ENCODE results near the gene PIEZO2.

PIEZO2 gene

DNA sequence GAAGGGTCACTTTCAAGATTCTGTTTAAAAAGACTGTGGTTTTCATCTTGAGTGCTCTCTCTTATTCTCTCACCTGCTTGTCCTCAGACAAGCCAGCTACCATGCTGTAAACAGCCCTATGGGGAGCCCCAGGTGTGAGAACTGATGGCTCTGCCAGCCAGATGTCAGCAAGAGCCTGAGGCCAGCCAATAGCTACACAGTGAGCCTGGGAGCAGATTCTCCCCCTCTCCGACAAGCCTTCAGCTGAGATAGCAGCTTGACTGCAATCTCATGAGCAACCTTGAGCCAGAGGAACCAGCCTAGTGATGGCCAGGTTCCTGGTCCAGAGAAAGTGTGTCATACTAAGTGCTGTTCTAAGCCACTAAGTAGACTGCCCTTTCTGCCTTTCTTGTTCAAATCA, 351.5 kb downstream of the PIEZO2 start:
- no peak for DNase-seq (ENCODE audit: low read depth in 2 of 2, low spot score in 1 of 2)

DNA sequence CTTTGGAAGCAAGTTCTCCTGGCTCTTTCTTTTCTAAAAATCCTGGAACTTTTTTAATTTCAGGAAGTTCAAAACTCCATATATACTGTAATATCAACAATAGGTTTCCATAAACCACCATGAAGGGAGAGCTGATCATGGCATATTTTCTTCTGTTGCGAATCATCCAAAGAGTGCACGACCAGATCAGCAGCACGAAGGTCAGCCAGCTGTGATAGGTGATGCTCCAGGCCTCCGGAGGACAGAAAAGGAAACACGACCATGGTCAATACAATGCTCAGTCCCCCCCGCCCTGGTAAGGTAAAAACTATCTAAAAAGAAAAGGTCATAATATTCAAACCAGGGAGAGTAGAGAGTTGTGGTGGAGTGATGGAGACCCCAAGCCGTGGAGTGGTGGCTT, 354.6 kb downstream of the PIEZO2 start:
- no peak for DNase-seq (ENCODE audit: low read depth in 2 of 2, low spot score in 1 of 2)

DNA sequence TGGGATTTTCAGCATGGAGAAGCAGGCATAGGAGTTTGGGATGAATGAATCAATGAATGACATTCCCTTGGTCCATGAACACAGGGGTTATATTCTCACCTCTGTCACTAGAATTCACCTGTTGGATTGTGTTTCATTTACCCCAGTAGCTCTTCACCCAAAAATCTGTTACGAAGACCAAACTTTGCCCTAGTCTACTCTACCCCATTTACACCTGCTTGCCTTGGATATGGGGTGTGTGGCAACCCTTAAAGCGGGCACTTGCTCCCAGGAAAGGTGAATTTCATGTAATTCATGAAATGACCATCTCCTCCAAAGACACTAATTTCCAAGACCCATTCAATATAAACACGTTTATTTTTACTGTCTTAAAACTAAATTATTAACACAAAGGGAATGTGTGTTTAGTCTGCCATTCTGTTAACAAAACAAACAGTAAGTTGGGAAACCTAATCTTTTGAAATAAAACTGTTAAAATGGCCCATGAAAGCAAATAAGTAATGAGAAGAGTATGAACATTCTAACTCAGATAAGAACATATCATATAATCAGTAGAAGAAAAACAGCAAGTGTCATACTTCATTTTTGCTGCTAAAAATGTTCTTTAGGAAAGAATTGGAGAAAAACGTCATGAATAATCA, 355.5 kb downstream of the PIEZO2 start:
- DNase-seq (ENCODE audit: low read depth in 2 of 2, low spot score in 1 of 2): no peak

DNA sequence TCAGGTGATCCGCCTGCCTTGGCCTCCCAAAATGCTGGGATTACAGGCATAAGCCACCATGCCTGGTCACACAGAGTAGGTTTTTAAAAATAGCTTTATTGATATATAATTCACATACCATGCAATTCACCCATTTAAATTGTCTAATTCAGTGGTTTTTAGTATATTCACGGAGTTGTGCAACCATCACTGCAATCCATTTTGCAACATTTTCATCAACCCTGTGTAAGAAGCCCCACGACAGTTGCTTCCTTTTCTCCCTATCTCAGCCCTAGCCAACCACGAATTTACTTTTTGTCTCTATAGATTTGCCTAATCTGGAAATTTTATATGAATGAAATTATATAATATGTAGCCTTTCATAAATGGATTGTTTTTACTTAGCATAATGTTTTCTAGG, 357.2 kb downstream of the PIEZO2 start:
- no peak for DNase-seq (ENCODE audit: low read depth in 2 of 2, low spot score in 1 of 2)

DNA sequence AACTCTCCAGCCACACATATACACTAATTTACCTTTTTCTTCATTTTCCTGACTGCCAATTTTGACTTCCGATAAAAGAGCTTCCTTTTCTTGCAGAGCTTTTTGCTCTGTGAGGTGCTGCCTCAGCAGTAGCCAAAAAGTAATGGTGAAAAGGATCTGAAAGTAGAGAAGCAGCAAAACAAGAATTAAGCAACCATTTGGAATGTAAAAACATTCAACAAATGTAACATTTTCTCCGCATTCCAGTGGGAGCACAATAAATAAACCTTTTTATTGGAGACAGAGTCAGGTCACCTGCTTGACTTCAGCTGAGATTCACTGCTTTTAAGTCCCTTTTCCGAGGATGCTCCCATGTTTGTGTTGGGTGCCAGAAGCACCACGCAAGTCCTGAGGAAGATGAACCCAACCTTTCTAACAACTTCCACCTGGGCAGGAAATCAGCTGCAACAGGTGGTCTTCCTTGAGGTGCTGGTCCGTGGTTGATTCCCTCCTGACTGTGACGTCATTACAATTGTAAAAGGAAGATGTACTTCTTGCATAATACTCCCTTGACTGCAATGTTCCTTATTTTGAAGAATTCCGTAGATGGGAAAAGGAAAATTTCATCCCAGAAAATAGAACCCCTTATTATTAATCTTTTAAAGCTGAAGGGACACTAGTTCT, 358.1 kb downstream of the PIEZO2 start:
- no peak for DNase-seq (ENCODE audit: low read depth in 2 of 2, low spot score in 1 of 2)

DNA sequence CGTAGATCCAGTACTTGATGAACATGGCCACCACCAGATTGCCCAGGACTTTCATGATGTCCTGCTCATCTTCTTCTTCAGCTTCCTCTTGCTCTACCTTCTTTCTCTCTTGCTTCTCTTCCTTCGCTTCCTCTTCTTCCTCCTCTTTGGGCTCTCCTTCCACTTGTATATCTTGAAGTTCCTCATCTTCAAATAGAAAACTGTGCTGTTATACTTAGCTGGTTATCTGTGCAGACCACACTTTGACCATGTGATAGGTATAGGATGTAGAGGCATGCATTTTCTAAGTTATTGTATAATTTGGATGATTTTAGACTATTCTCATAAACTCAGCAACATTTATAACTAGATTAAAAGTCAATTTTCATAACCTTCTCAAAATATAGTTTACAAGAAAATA, 360.2 kb downstream of the PIEZO2 start:
- no peak for DNase-seq (ENCODE audit: low read depth in 2 of 2, low spot score in 1 of 2)

DNA sequence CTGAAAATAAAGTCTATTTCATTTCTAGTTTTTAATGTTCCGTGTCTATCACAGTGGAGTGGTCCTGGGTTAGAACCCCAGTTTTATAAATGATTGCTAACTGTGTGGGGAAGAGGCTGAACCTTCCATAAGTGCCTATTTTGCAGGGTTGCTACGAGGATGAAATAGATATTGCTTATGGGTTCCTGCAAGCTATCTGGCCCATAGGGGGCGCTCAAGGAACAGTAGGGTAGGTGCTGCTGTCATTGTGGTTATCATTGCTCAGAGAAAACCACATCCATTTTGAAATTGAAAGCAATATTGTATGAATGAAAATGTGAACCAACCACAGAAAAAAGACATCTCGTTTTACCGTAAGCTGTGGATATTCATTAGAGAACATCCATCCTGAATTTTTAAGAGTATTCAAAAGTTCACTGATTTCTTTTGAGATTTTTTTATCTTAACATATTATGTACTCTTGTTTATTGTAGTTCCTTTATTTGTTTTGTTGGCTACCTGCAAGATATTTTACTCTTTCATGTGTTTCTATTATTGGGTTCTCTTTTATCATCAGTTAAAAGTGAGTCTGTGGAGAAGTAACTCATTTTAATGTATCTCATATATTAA, 362.0 kb downstream of the PIEZO2 start:
- DNase-seq (ENCODE audit: low read depth in 2 of 2, low spot score in 1 of 2): peak; percentile 38 to 49

DNA sequence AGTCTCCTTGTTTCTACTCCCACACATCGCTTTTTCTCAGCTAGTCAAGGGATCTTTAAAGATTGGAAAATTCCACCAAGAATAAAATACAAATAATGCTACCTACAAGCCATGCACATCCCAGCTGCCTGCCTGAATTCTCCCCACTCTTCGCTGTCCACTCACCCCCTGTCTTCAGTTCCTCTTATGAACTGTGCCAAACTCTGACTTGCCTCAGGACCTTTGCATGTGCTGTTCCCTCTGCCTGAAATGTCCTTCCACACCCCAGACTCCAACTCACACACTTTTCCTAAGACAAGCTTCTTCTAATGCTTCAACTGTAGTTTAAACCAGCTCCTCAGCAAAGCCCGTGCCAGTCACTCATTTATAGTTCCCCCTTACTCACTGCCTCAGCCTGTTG, 363.6 kb downstream of the PIEZO2 start:
- no peak for DNase-seq (ENCODE audit: low read depth in 2 of 2, low spot score in 1 of 2)

DNA sequence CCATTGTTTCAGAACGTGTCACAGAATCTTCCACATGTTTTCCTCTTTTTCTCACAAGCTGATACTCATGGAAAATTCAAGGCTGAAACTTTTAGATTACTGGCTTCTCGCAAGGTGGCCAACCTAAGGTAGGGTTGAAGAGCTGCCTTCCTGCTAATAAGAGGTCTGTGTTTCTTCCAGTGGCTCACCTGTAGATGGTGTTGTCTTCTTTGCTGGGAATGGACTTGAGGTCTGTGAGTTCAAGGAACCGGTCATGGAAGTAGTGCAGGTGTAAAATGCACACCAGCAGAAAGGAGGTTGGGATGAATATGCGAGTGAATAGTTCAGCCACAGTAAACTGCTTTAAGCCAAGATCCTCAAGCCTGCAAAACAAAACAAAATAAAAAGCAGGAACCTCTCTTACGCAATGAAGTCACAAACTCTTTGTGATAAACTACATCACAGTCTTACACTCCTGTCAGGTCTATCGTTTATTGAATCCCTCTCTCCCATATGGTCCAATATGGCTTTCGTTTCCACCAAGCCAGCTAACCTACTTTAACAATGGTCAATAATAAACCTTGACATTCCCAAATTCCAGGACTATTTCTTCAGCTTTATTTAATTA, 364.7 kb downstream of the PIEZO2 start:
- DNase-seq (ENCODE audit: low read depth in 2 of 2, low spot score in 1 of 2): no peak

DNA sequence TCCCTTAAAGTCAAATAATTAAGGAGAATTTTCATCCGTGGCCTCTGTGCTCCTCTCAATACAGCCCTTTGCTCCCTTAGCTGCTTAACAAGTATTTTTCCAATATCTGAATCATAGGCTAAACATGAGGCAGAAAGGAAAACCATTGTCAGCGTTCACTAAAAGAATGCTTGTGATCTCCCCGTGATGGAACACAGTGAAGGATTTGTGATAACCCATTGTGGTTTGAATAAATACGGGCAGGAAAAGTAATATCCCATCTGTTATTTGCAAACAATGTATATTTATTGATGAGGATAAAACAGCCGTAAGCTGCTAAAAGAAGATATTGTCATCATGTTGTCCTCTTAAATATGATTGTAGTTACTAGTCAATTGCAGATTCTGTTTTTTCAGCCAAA, 365.4 kb downstream of the PIEZO2 start:
- DNase-seq (ENCODE audit: low read depth in 2 of 2, low spot score in 1 of 2): no peak

DNA sequence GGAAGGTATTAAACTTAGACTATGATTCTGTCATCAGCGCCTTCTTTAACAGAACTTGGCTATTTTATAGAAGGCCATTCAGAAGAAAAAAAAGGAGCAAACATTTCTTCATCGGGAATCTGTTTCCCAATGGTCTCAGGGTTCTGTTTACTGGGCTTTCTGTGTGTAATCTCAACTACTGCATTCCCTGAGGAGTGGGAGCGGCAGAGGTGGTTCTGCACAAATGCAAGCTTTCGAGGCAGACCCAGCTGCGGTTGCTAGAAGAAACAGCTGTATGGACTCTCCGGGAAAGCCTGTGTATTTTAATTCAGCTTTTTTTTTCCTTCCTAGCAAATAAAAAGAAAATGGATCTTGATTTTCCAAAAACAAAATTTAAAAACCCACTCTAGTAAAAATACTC, 372.9 kb downstream of the PIEZO2 start:
- no peak for DNase-seq (ENCODE audit: low read depth in 2 of 2, low spot score in 1 of 2)

DNA sequence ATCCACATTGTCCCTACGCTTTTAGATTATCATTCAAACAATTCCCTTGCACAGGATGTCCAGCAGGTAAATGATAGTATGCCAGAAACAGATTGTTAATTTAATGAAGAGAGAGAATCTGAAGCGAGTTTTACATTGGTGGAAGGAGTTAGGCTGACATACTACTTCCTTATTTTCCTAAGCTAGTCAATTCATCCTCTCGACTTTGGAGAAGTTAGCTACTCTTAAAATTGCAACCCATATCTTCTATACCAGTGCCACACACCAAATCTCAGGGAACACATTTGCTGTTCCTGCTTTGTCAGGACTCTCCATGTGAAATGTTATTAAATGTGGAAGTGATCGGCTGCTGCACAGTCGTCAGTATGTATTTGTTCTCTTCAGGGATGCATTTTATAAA, 374.3 kb downstream of the PIEZO2 start:
- no peak for DNase-seq (ENCODE audit: low read depth in 2 of 2, low spot score in 1 of 2)

DNA sequence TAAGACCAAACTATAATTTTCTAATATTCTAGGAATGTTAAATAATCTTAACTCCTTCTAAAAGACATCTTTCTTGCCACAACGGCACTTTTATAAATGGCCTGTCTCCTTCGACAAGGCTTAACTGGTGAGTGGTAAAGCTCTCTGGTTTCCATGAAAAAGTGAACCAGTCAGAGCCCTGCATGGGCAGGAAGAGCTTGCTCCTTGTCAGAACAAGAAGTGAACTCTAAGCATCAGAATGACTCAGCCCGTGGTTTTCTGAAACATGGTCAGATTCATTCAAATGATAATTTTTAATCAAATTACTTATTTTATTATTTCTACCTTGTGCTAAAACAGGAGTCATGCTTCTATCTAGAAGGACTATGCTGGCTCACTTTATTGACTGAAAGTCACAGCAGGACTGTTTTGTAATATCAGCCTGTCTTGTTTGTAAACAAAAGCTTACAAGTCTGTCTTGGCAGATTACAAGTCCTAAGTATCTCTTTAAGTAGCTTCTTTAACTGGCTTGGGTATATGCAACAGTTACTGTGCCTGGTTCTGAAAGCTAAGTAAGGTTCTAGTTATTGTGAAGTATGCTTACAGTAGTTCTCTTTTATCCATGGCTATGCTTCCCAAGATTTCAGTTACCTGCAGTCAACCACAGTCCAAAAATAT, 378.2 kb downstream of the PIEZO2 start:
- no peak for DNase-seq (ENCODE audit: low read depth in 2 of 2, low spot score in 1 of 2)

DNA sequence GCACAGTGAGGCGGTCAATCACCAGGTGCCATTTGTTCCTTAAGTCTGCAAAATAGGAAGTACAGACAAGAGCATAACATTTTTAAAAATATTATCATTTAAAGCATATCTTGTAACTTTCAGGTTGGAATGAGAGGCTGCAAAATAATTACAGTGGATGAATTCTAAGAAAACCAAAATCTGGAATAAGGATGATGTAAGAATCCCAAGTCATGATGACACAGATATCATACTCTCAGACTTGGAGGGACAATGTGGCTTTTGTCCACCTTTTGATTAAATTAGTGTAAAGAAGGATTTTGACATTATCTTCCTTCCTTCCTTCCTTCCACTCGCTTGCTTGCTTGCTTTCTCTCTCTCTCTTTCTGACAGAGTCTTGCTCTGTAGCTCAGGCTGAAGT, 379.1 kb downstream of the PIEZO2 start:
- no peak for DNase-seq (ENCODE audit: low read depth in 2 of 2, low spot score in 1 of 2)

DNA sequence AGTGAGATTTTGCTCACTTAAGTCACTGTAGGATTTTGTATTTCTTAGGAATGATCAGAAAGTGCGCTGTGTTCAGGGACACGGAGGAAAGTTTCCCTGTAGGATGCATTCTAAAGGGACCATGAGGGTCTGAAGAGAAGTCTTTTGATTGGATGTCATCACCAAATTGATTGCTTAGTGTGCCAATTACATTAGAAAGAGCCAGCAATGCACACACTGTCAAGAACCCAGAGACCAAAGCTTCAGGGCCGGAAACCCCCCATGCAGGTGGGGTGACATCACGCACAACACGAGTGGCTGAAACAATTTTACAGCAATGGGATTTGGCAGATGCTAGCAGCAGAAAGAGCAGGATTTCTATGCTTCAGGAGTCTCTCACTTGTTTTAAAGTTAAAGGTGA, 381.1 kb downstream of the PIEZO2 start:
- DNase-seq (ENCODE audit: low read depth in 2 of 2, low spot score in 1 of 2): no peak

DNA sequence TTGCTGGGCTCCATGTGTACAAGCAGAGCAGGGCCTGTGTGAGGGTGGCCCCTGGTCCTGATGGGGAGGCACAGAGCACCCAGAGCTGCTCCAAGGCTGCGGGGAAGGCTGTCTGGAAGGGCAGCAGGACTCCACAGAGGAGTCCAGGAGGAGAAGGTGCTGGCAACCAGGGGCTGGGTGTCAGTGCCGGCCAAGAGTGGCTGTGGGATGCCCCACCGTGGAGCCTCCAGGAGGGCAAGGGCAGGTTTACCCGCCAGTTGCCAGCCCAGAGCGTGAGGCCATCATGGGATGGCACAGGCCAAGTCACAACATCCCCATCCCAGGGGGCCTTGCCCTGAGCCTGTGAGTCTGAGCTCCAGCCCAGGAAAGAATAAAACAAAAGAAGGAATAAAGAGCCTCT, 381.7 kb downstream of the PIEZO2 start:
- no peak for DNase-seq (ENCODE audit: low read depth in 2 of 2, low spot score in 1 of 2)

DNA sequence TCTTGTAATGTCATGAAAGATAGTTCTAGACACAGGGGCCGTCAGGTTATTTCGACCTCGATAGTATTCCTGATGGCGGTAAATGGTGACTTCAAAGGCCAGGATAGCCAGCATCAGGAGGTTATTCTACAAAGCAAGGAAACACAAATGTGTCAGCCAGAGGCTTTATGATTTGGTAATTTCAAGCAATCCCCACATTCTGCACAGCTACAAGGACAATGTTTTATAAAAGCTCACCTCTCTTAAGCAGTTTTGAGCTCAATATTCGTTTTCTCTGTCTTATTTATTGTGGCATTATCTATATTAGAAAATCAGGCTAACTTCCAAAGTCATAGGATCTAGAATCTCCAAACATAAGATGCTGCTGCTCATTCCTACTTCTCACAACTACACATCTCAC, 388.4 kb downstream of the PIEZO2 start:
- no peak for DNase-seq (ENCODE audit: low read depth in 2 of 2, low spot score in 1 of 2)

DNA sequence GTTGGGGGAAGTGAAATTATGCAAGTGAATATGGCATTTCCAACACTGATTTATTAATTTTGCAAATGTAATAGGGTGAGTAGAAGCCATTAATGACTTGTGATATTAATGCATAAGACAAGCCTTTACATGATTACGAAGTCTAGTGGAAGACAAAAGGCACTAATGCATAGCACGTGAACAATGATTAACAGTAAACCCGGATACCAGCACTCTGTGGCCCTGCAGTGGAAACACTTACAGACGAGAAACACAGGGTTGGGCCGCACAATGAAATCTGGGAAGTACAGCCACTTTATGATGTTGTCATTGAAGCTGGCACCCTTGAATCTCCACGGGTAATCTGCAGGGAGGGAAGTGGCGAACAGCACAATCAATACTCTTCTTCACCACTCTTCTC, 390.1 kb downstream of the PIEZO2 start:
- no peak for DNase-seq (ENCODE audit: low read depth in 2 of 2, low spot score in 1 of 2)

DNA sequence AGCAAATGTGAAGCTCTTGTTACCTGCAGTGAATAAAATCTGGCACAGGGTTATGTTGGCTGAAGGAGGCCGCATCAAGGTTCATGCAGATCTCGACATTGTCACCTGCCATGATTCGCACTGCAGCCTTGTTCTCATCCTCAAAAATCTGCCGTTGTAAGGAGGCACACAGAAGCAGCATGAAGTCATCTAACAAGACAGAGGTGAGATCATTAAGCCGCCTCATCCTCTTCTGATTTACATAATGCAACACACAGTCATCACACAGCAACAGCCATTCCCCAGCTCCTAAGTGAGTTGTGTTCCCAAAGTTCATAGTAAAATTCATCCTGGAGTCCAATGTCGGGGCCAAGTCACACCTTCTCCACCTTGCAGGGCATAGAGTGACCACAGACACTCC, 391.4 kb downstream of the PIEZO2 start:
- no peak for DNase-seq (ENCODE audit: low read depth in 2 of 2, low spot score in 1 of 2)

DNA sequence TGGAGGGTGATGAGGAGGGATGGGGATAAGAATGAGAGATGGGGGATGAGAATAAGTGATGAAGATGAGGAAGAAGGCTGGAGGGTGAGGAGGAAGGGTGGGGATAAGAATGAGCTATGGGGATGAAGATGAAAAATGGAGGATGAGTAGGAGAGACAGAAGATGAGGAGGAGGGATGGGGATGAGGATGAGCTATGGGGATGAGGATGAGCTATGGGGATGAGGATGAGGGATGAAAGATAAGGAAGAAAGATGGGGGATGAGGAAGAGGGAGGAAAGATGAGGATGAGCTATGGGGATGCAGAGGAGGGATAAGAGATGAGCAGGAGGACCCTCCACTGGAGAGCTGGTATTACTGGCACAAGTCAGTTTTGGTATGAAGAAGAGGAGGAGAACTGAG, 392.0 kb downstream of the PIEZO2 start:
- DNase-seq (ENCODE audit: low read depth in 2 of 2, low spot score in 1 of 2): no peak

DNA sequence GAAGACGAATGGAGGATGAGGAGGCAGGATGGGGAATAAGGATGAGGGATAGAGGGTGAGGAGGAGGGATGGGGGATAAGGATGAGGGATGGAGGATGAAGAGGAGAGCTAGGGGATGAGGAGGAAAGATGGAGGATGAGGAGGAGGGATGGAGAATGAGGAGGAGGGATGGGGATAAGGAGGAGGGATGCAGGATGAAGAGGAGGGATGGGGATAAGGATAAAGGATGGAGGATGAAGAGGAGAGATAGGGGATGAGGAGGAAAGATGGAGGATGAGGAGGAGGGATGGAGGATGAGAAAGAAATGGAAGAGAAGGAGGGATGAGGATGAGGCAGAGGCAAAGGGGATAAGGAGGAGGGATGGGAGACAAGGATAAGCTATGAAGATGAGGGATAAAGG, 393.5 kb downstream of the PIEZO2 start:
- no peak for DNase-seq (ENCODE audit: low read depth in 2 of 2, low spot score in 1 of 2)

DNA sequence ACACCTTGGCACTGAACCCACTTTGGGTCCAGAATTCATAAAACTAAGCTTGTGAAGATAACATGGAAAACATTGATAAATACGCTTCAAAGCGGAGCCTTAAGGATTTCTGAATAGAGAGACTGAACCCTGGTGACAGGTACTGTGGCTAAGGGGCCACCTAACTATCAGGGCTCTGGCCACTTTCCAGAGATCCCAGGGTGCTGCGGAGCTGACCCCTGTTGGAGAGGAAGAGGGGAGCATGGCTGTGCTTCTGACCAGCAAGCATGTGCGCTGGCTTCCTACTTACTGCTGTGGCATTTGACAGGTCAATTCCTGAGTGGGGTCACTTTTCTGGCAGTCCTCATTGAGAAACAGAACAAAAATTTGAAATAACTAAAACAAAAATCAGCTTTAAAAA, 395.2 kb downstream of the PIEZO2 start:
- DNase-seq (ENCODE audit: low read depth in 2 of 2, low spot score in 1 of 2): no peak
